RWPE2 (cell line): ENCODE measurements around the gene CSE1L.

Experiments
- ATAC-seq: fragments of 200-7000 bp; cut with Tn5 transposase; 3 replicates; pipeline ENCODE4 v1.9.1; 2021; ENCODE audit warnings: low read depth
- DNase-seq: peaks from one replicate; pipeline ENCODE4 v3.0.0-alpha.2; 2020; ENCODE audit warnings: low spot score
- H3K27ac ChIP-seq: fragments of 450-650 bp; 2 replicates; pipeline ENCODE4 v1.5.1; 2017; ENCODE audit warnings: mild to moderate bottlenecking; ENCODE audit not compliant: poor library complexity, severe bottlenecking
- H3K27me3 ChIP-seq: fragments of 250-450 bp; sonication (Bioruptor Pico); 2 replicates; pipeline ENCODE4 v1.5.1; 2021; ENCODE audit warnings: mild to moderate bottlenecking, moderate library complexity; ENCODE audit not compliant: insufficient read depth, poor library complexity, severe bottlenecking
- H3K36me3 ChIP-seq: fragments of 250-450 bp; sonication (Bioruptor Pico); 2 replicates; pipeline ENCODE4 v1.5.1; 2020; ENCODE audit warnings: low read depth, mild to moderate bottlenecking, moderate library complexity
- H3K4me1 ChIP-seq: fragments of 250-450 bp; sonication (Bioruptor Pico); 2 replicates; pipeline ENCODE4 v1.5.1; 2021; ENCODE audit warnings: mild to moderate bottlenecking, moderate library complexity; ENCODE audit not compliant: insufficient read depth, poor library complexity, severe bottlenecking
- H3K4me3 ChIP-seq: fragments of 250-450 bp; sonication (Bioruptor Pico); 2 replicates; pipeline ENCODE4 v1.5.1; 2021; ENCODE audit warnings: mild to moderate bottlenecking, moderate library complexity; ENCODE audit not compliant: severe bottlenecking
- H3K9me3 ChIP-seq: fragments of 250-450 bp; sonication (Bioruptor Pico); 2 replicates; pipeline ENCODE4 v1.5.1; 2021; ENCODE audit warnings: mild to moderate bottlenecking, moderate library complexity; ENCODE audit not compliant: severe bottlenecking
- TF ChIP-seq, protein P1 (sequence below): fragments of 450-650 bp; IDR thresholded peaks from one replicate; pipeline ENCODE4 v1.5.1; 2017; ENCODE audit warnings: mild to moderate bottlenecking, moderate library complexity; ENCODE audit not compliant: poor library complexity, severe bottlenecking

Gene CSE1L

GRCh38 chr20:49106328-49106727 lies 60.2 kb downstream of the CSE1L start:
- Histone ChIP-seq H3K9me3 (peaks cover 2% of the 10 kb centered on the region), H3K4me3 (no peak overlapping the region), H3K4me1 (no peaks in the 10 kb centered on the region), H3K27ac (no peak overlapping the region), H3K36me3 (peaks cover 44% of the 10 kb centered on the region), H3K27me3 (no peaks in the 10 kb centered on the region)
- TF ChIP-seq, protein P1, sequence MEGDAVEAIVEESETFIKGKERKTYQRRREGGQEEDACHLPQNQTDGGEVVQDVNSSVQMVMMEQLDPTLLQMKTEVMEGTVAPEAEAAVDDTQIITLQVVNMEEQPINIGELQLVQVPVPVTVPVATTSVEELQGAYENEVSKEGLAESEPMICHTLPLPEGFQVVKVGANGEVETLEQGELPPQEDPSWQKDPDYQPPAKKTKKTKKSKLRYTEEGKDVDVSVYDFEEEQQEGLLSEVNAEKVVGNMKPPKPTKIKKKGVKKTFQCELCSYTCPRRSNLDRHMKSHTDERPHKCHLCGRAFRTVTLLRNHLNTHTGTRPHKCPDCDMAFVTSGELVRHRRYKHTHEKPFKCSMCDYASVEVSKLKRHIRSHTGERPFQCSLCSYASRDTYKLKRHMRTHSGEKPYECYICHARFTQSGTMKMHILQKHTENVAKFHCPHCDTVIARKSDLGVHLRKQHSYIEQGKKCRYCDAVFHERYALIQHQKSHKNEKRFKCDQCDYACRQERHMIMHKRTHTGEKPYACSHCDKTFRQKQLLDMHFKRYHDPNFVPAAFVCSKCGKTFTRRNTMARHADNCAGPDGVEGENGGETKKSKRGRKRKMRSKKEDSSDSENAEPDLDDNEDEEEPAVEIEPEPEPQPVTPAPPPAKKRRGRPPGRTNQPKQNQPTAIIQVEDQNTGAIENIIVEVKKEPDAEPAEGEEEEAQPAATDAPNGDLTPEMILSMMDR = no peak
- no peak for DNase-seq
- no peak for ATAC-seq

DNA sequence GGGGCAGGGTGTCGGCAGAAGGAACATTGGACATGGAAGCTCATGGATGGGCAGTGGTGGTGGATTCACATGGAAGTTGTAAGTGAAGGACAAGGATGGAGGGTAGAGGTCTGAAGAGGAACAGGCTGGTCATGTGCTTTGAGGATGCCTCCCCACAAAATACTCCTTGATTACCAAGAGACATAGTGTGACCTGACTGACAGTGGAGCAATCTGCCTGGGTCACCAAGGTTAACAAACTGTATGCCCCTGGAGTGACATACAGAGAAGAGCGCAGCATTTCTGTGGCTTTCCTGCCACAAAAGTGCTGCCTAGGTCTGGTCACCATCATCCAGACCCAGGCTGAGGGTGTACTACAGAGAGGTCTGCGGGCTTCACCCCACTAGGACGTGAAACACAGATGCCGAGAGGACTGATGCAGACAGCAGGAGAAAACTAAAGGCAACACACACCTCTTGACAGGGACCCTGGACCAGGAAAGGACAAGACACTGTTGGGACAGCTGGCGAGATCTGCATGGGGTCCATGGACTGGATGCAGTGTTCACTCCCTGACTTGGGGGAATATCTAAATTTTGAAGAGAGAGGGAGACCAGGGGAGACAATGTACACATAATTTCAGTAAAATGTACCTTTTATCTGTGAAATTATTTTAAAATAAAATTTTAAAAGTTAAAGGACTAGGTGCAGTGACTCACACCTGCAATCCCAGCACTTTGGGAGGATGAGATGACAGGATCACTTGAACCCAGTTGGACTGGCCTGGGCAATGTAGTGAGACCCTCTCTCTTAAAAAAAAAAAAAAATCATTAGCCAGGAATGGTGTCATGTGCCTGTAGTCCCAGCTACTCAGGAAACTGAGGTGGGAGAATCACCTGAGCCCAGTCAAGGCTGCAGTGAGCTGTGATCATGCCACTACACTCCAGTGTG lies 64.9 kb downstream of the CSE1L start:
- ATAC-seq (peak; percentile 15), DNase-seq (no peak)
- Histone ChIP-seq H3K36me3 (peaks cover 41% of the 10 kb centered on the region), H3K27ac (no peak overlapping the region), H3K9me3 (peaks cover 2% of the 10 kb centered on the region), H3K27me3 (no peaks in the 10 kb centered on the region), H3K4me1 (no peaks in the 10 kb centered on the region), H3K4me3 (no peak overlapping the region)
- TF ChIP-seq, protein P1 = no peak

DNA sequence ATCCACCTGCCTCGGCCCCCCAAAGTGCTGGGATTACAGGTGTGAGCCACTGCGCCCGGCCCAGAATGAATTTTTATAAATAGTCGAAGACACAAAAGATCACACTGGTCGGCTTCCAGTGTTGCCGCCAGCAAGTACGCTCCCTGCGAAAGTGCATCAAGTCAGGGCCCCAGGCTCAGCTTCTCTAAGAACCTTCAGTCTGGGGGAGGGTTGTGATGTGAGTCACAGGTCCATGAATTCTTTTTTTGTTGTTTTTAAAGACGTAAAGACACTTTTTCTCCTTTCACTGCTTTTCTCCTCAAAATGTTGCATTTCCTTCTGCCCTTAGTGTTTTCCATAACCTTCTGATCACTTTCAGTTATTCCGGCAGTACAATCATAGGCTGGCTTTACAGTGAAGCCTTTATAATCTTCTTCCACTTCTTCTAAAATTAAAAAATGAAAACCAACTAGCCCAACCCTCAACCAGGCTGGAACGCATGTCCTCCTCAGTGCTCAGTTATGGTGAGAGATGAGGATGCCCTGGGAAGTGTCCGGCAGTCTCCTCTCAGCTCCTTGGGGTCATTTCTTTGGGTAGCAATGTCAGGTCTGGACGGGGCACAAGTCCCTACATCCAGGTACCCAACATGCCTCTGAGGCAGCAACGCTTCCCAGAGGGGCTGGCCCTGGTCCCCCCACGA lies 66.6 kb downstream of the CSE1L start:
- Histone ChIP-seq H3K27ac (no peak overlapping the region), H3K36me3 (peaks cover 58% of the 10 kb centered on the region), H3K9me3 (peaks cover 2% of the 10 kb centered on the region), H3K4me3 (no peak overlapping the region), H3K4me1 (no peaks in the 10 kb centered on the region), H3K27me3 (no peaks in the 10 kb centered on the region)
- DNase-seq (no peak), ATAC-seq (no peak)
- TF ChIP-seq, protein P1 = no peak

DNA sequence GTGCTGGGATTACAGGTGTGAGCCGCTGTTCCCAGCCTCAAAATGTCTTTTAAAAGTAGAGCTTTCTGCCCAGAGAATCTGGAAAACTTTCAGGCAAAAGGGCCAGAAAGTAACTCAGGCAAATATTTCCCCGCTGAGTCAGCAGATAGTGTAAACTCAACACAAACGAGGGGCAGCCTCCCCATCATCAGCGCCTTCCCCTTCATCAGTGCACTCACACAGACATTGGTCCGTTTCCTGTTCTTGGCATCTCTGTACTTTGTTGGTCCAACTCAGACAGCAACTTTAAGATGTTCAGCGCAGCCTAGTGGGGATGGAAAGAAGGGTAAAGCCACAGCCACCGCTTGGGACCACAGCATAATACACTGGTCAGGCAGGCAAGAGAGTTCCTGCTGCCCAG lies 69.5 kb downstream of the CSE1L start:
- no peaks in the 10 kb centered on the region for H3K4me1 ChIP-seq
- ATAC-seq (no peak), DNase-seq (no peak)
- no peak overlapping the region for H3K4me3 ChIP-seq
- TF ChIP-seq, protein P1 = no peak
- H3K27ac ChIP-seq = no peak overlapping the region
- H3K9me3 ChIP-seq = no peaks in the 10 kb centered on the region
- H3K36me3 ChIP-seq = peaks cover 81% of the 10 kb centered on the region
- no peaks in the 10 kb centered on the region for H3K27me3 ChIP-seq
